Breast epithelium (tissue), 3 donors: ENCODE data around the gene ITPR2.

Experiments
- POLR2A ChIP-seq: fragments of 450-650 bp; IDR thresholded peaks from one replicate; pipeline ENCODE4 v1.6.1; 2016; ENCODE audit warnings: antibody characterized with exemption, mild to moderate bottlenecking, moderate library complexity
- POLR2AphosphoS5 ChIP-seq, 3 donors: sonication (generic); formaldehyde crosslinking; IDR thresholded peaks; one replicate each; pipeline ENCODE4 v1.6.1; 2017; ENCODE audit warnings: antibody characterized with exemption in 3 of 3
- TF ChIP-seq, protein P1 (sequence below), 3 donors: fragments of 450-650 bp; IDR thresholded peaks; one replicate each; pipeline ENCODE4 v1.5.1; 2016 to 2017; ENCODE audit warnings: antibody characterized with exemption in 3 of 3, mild to moderate bottlenecking in 3 of 3, moderate library complexity in 3 of 3

GRCh38 chr12:26740991-26741390, 92.0 kb downstream of the ITPR2 start:
- TF ChIP-seq, protein P1, sequence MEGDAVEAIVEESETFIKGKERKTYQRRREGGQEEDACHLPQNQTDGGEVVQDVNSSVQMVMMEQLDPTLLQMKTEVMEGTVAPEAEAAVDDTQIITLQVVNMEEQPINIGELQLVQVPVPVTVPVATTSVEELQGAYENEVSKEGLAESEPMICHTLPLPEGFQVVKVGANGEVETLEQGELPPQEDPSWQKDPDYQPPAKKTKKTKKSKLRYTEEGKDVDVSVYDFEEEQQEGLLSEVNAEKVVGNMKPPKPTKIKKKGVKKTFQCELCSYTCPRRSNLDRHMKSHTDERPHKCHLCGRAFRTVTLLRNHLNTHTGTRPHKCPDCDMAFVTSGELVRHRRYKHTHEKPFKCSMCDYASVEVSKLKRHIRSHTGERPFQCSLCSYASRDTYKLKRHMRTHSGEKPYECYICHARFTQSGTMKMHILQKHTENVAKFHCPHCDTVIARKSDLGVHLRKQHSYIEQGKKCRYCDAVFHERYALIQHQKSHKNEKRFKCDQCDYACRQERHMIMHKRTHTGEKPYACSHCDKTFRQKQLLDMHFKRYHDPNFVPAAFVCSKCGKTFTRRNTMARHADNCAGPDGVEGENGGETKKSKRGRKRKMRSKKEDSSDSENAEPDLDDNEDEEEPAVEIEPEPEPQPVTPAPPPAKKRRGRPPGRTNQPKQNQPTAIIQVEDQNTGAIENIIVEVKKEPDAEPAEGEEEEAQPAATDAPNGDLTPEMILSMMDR (IDR thresholded peaks at IDR 0.05) = no peak
- TF ChIP-seq POLR2A = no peak
- TF ChIP-seq POLR2AphosphoS5 (IDR thresholded peaks at IDR 0.05) = no peak
